ENCODE data around the gene COMP.

DNA sequence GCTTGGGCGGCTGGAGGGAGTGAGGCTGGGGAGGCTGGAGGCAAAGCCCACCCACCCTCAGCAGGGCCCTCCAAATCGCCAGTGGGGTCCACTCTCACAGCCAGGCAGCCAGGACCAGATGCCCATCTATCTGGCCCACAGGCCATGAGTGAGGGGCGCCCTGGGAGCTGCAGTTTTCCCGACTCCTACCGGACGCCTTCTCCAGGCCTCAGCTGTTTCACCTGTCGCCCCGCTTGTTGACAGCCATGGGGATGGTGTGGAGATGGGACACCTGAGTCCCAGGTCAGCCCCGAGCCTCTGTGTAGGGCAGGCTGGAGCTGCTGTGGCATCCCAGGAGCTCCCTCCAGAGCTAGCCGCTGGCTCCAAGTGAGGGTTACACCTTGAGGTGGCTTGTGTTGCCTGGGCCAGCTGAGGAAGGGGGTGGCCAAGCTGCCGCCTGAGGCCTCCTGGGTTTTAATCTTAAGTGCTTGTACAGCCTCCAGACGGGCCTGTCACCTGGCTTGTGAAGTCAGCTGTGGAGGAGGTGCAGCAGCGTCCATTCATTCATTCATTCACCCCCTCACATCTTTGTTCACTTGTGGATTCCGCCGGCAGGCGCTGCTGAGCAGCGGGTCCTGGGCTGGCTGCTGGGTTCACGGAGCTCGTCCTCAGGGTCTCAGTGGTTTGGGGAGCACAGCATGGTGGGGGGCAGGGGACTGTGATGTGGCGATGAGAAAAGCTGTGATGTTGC, 52.0 kb downstream of the COMP start:
- no peak for TF ChIP-seq YY1 (IDR thresholded peaks at IDR 0.05; ENCODE audit: insufficient read depth, insufficient read length)
- TF ChIP-seq SUZ12 (IDR thresholded peaks at IDR 0.05; ENCODE audit: extremely low read depth, insufficient read depth, insufficient read length), result no peak
- no peak for TF ChIP-seq ZNF274 (IDR thresholded peaks at IDR 0.05; ENCODE audit: low read depth, low read length)

Measured in NT2/D1 (cell line).